Erythroblast (primary cell): ENCODE data around the gene ETS1.

Experiments used
- GATA1 ChIP-seq: IDR thresholded peaks from 2 replicates; pipeline ENCODE4 v1.6.1; 2011; ENCODE audit warnings: low read depth, mild to moderate bottlenecking, control low read depth, low read length, moderate library complexity
- POLR2A ChIP-seq: IDR thresholded peaks from 2 replicates; pipeline ENCODE4 v1.6.1; 2011; ENCODE audit warnings: mild to moderate bottlenecking, low read length

DNA sequence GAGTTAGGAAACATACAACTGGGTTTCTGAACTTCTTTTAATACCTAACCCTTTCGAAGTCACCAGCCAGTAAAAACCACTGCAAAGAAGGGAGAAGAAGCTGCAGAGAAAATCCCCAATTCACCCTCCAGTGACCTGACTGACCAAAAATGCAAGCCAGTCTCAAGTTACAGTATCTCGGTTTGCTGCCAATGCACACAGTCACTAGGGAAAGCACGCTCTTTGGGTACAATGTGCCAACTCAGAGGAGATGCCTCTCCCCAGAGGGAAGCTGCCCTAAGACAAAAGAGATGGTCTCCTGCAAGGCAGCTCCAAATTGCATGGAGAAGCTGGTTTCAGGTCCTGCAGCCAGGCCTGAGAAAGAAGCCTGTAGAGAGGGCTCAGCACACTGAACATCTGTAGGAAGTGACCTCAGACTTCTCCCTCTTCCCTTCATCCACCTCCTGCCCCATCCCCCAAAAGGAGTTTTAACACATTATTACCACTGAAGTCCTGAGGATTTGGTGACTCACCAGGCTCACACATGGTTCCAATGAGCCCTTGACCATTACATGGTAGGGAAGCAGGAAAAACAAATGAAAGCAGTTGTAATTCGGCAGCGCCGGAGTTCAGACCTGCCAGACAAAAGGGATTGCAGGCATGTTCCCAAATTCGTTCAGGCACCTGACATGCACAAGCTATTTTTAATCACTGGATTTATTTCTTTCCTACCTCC is 90.1 kb downstream of the ETS1 start:
- TF ChIP-seq GATA1 (no peak), POLR2A (no peak)
